AG08396 (cell line): ENCODE data around the gene PRDX6.
"Not testable (repeated sequence)": the region's sequence is repeated elsewhere in the genome, so short reads cannot be mapped to it uniquely, and the experiment has no call there.

Experiments
- DNase-seq: peaks from one replicate; pipeline ENCODE4 v3.0.0; 2012; ENCODE audit warnings: low spot score, mixed read lengths

The PRDX6 gene

GRCh38 chr1:173467426-173467825 is 9.7 kb upstream of the PRDX6 start:
- no peak for DNase-seq

GRCh38 chr1:173469656-173470055 is 7.5 kb upstream of the PRDX6 start:
- DNase-seq: no peak

- no peak for DNase-seq
Observed at GRCh38 chr1:173470608-173471007, 6.5 kb upstream of the PRDX6 start.

GRCh38 chr1:173473599-173474011 is 3.5 kb upstream of the PRDX6 start:
- peak; percentile 40 for DNase-seq

DNA sequence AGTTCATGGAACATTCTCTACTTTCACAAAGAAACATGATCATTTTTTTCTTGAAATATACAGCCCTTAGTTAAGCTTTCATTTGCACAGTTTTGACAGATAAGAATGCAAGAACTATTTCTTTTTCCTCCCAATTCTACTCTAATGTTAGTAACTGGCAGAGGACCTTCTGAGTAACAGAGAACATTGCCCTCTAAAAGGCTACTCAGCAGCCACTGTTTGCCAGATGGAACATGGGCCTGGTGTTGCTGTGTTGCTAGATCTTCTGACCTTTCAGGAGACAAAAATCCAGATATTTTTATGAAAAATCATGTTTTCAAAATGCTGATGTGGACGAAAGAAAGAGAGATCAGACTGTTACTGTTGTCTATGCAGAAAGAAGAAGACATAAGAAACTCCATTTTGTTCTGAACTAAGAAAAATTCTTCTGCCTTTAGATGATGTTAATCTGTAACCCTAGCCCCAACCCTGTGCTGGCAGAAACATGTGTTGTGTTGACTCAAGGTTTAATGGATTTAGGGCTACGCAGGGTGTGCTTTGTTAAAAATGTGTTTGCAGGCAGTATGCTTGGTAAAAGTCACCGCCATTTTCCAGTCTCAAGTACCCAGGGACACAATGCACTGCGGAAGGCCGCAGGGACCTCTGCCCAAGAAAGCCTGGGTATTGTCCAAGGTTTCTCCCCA is 2.9 kb upstream of the PRDX6 start:
- DNase-seq: no peak

GRCh38 chr1:173474780-173475421 is 2.2 kb upstream of the PRDX6 start:
- DNase-seq: not testable (repeated sequence)

GRCh38 chr1:173475564-173476196 is 1.5 kb upstream of the PRDX6 start:
- peak; percentile 36 for DNase-seq

GRCh38 chr1:173476197-173476664 is 904 bp upstream of the PRDX6 start:
- DNase-seq: no peak

GRCh38 chr1:173476665-173477285 is 360 bp upstream of the PRDX6 start:
- peak; percentile 95 for DNase-seq

DNA sequence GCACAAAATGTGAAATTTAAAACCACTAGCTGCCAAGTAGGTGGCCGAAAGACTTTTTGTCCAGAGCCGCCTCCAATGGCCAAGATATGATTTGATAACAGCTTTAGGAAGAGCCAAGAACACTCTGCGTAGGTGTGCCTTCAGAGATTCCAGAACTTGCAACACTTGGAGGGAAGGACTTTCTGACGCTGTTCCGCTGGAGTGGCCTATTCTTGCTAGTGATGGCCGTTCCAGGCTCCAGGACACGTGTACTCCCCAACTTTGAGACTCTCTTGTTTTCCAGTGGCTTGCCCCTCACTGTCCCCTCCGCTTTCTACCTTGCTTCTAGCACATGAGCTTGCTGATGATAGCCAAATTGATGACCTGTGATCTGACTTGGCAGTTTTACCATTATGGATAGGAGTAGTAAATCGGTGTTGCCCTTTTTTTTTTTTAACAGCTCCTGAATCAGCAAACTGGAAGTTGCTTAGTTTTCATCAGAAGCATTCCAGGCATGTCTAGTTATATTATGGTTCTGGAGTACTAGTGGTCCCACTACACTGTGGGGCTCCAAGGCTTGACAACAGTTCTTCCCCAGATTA is 1.0 kb downstream of the PRDX6 start:
- peak; percentile 67 for DNase-seq

- no peak for DNase-seq
Observed at GRCh38 chr1:173479649-173480048, 2.5 kb downstream of the PRDX6 start.

DNA sequence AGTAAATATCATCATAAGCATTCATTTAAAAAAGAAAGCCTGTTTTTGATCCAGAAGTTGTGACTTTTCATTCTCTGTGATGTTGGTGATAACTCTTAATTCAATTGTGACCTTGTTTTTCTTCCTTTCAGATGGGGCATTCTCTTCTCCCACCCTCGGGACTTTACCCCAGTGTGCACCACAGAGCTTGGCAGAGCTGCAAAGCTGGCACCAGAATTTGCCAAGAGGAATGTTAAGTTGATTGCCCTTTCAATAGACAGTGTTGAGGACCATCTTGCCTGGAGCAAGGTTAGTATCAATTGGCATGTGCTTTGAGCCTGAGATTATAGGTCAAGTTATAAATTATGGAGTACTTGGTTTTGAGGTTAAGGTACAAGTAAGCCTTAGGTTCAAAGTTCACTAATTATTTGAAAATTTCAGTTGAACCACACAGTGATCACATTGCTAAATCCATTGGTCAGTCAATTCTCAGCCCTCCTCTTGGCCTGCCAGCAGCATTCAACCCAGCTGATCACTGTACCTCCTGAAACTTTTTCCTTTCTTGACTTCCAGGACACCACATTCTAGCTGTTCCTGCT is 4.1 kb downstream of the PRDX6 start:
- no peak for DNase-seq

- DNase-seq: no peak
Observed at GRCh38 chr1:173482683-173483082, 5.5 kb downstream of the PRDX6 start.

GRCh38 chr1:173484276-173484675 is 7.1 kb downstream of the PRDX6 start:
- no peak for DNase-seq

DNA sequence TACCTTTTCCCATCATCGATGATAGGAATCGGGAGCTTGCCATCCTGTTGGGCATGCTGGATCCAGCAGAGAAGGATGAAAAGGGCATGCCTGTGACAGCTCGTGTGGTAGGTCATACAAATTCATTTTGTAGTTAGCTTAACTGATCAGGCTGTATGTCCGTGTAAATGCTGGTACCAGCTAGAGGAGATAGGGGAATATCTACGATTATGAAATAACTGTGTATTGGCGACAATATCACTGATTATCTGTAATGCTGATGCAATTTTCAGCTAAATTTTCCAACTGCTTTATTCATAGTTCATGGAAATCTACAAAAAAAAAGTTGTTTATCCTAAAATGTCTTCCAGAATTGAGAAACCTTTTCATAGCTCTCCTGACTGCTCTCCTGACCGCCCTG is 8.3 kb downstream of the PRDX6 start:
- DNase-seq: no peak

DNA sequence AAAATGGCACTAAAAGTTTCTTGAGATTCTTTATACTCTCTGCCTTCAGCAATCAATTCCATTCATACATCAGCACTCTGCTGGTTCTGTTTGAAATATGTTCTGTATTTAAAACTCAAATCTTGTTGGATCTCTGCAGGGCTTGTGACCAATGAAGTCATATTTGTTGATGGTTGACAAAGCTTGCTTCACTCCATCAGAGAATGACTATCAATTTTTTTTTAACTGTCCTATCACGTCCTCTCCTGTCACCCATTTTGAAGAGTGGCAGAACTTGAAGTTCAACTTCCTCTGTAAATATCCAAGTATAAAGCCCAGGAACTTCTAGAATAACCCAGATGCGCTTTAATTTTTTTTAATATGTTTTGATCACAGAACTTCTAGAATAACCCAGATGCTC is 10.9 kb downstream of the PRDX6 start:
- no peak for DNase-seq

DNA sequence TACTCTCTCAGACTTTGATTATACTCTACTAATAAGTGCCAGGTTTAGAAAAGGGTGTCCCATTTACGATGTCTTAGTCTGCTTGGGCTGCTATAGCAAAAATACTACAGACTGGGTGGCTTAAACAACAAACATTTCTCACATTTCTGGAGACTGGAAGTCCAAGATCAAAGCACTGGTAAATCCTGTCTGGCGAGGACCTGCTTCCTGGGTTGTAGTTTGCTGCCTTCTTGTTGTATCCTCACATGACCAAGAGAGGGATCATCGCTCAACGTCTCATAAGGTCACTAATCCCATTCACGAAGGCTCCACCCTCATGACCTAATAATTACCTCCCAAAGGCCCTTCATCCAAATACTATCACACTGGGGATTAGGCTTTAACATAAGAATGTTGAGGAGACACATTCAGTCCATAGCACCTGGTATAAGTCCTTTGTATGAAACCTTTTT is 12.0 kb downstream of the PRDX6 start:
- no peak for DNase-seq

GRCh38 chr1:173489929-173490328 is 12.8 kb downstream of the PRDX6 start:
- no peak for DNase-seq

GRCh38 chr1:173491508-173491907 is 14.4 kb downstream of the PRDX6 start:
- DNase-seq: no peak

DNA sequence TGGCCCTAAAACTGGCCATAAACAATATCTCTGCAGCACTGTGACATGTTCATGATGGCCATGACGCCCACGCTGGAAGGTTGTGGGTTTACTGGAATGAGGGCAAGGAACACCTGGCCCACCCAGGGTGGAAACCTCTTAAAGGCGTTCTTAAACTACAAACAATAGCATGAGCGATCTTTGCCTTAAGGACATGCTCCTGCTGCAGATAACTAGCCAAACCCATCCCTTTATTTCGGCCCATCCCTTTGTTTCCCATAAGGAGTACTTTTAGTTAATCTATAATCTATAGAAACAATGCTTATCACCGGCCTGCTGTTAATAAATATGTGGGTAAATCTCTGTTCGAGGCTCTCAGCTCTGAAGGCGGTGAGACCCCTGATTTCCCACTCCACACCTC is 16.0 kb downstream of the PRDX6 start:
- DNase-seq: not testable (repeated sequence)

GRCh38 chr1:173495609-173496267 is 18.6 kb downstream of the PRDX6 start:
- DNase-seq: no peak
